H1 (cell line): ENCODE measurements around the gene AP5M1.

Experiments
- KDM1A ChIP-seq: fragments of 200-600, 300-600 bp; sonication (generic); IDR thresholded peaks from 2 replicates; pipeline ENCODE4 v1.7.1; 2016; ENCODE audit warnings: mild to moderate bottlenecking, low read length, borderline replicate concordance
- POLR2A ChIP-seq, 2 experiments: IDR thresholded peaks; 1 replicate in 1 of 2; 2 replicates in 1 of 2; pipeline ENCODE4 v1.6.1; 2011; ENCODE audit warnings: low read depth in 2 of 2, low read length in 2 of 2, mild to moderate bottlenecking in 2 of 2; ENCODE audit errors: control extremely low read depth in 1 of 2
- RBBP5 ChIP-seq: IDR thresholded peaks from 2 replicates; pipeline ENCODE4 v1.7.1; 2012; ENCODE audit warnings: low read depth, mild to moderate bottlenecking, inconsistent platforms, low read length, moderate library complexity, borderline replicate concordance
- SIN3A ChIP-seq, 2 experiments: IDR thresholded peaks in 1 of 2; conservative IDR thresholded peaks in 1 of 2; 2 replicates each; pipeline ENCODE4 v1.6.1; 2011 to 2012; ENCODE audit warnings: low read length in 2 of 2, improper control_type of control experiment in 1 of 2, low read depth in 1 of 2, mild to moderate bottlenecking in 1 of 2
- TAF1 ChIP-seq: IDR thresholded peaks from 2 replicates; pipeline ENCODE4 v1.6.1; 2011; ENCODE audit warnings: mild to moderate bottlenecking, low read depth, low read length
- TF ChIP-seq, protein P1 (sequence below), 3 experiments: IDR thresholded peaks; 1 replicate in 2 of 3; 2 replicates in 1 of 3; pipeline versions ENCODE4 v1.5.1 to v1.6.1; 2011; ENCODE audit warnings: low read length in 3 of 3, mild to moderate bottlenecking in 3 of 3, inconsistent platforms in 2 of 3, low read depth in 1 of 3, moderate library complexity in 1 of 3; ENCODE audit not compliant: insufficient read depth in 1 of 3; ENCODE audit errors: control extremely low read depth in 1 of 3
- TF ChIP-seq, protein P2 (sequence below): IDR thresholded peaks from 2 replicates; pipeline ENCODE4 v1.6.1; 2012; ENCODE audit warnings: low read length, inconsistent platforms
- TF ChIP-seq, protein P3 (sequence below): IDR thresholded peaks from 2 replicates; pipeline ENCODE4 v1.6.1; 2011; ENCODE audit warnings: low read length, improper control_type of control experiment

DNA sequence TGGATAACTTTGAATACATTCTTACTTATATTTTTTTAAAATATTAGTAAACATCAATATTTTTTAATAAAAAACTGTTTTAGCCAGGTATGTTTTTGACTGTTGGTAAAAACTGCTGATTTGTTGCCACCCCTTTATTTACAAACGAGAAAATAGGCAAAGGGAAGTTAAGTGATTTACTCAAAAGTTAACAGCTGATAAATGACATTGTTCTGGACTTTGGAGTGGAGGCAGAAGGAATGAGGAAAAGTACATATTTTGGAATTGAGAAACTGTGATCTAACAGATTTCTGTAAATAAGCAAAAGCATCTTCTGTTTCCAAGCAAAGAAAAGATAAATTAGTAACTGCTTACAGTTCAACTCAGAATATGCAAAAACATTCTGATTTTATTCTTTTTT, 4.5 kb downstream of the AP5M1 start:
- TF ChIP-seq, protein P1, sequence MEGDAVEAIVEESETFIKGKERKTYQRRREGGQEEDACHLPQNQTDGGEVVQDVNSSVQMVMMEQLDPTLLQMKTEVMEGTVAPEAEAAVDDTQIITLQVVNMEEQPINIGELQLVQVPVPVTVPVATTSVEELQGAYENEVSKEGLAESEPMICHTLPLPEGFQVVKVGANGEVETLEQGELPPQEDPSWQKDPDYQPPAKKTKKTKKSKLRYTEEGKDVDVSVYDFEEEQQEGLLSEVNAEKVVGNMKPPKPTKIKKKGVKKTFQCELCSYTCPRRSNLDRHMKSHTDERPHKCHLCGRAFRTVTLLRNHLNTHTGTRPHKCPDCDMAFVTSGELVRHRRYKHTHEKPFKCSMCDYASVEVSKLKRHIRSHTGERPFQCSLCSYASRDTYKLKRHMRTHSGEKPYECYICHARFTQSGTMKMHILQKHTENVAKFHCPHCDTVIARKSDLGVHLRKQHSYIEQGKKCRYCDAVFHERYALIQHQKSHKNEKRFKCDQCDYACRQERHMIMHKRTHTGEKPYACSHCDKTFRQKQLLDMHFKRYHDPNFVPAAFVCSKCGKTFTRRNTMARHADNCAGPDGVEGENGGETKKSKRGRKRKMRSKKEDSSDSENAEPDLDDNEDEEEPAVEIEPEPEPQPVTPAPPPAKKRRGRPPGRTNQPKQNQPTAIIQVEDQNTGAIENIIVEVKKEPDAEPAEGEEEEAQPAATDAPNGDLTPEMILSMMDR (IDR thresholded peaks at IDR 0.05; ENCODE audit: control extremely low read depth in 1 of 3, insufficient read depth in 1 of 3, low read depth in 1 of 3, low read length in 3 of 3): no peak
- TF ChIP-seq TAF1 (no peak), POLR2A (IDR thresholded peaks at IDR 0.05; ENCODE audit: control extremely low read depth in 1 of 2, low read depth in 2 of 2, low read length in 2 of 2) (no peak), RBBP5 (no peak), KDM1A (no peak), SIN3A (conservative IDR thresholded peaks at IDR 0.05 in 1 of 2, IDR thresholded peaks at IDR 0.05 in 1 of 2; ENCODE audit: low read depth in 1 of 2, low read length in 2 of 2) (no peak)
- TF ChIP-seq, protein P2, sequence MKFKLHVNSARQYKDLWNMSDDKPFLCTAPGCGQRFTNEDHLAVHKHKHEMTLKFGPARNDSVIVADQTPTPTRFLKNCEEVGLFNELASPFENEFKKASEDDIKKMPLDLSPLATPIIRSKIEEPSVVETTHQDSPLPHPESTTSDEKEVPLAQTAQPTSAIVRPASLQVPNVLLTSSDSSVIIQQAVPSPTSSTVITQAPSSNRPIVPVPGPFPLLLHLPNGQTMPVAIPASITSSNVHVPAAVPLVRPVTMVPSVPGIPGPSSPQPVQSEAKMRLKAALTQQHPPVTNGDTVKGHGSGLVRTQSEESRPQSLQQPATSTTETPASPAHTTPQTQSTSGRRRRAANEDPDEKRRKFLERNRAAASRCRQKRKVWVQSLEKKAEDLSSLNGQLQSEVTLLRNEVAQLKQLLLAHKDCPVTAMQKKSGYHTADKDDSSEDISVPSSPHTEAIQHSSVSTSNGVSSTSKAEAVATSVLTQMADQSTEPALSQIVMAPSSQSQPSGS: no peak
- TF ChIP-seq, protein P3, sequence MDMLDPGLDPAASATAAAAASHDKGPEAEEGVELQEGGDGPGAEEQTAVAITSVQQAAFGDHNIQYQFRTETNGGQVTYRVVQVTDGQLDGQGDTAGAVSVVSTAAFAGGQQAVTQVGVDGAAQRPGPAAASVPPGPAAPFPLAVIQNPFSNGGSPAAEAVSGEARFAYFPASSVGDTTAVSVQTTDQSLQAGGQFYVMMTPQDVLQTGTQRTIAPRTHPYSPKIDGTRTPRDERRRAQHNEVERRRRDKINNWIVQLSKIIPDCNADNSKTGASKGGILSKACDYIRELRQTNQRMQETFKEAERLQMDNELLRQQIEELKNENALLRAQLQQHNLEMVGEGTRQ: no peak
